Fibroblast of skin of scalp (primary cell): ENCODE results near the gene ARHGAP26.

Experiments
- DNase-seq: peaks from one replicate; pipeline ENCODE4 v3.0.0-alpha.2; 2013

The ARHGAP26 gene

GRCh38 chr5:143258559-143259253 is 488.5 kb downstream of the ARHGAP26 start:
- peak; percentile 34 for DNase-seq

- DNase-seq = no peak
These were observed 489.1 kb downstream of the ARHGAP26 start for GRCh38 chr5:143259254-143259605.

GRCh38 chr5:143261748-143262392 is 491.7 kb downstream of the ARHGAP26 start:
- DNase-seq = peak; percentile 73

- peak; percentile 91 for DNase-seq
These were observed 492.4 kb downstream of the ARHGAP26 start for GRCh38 chr5:143262393-143263174.

GRCh38 chr5:143263272-143263810 is 493.2 kb downstream of the ARHGAP26 start:
- no peak for DNase-seq

DNA sequence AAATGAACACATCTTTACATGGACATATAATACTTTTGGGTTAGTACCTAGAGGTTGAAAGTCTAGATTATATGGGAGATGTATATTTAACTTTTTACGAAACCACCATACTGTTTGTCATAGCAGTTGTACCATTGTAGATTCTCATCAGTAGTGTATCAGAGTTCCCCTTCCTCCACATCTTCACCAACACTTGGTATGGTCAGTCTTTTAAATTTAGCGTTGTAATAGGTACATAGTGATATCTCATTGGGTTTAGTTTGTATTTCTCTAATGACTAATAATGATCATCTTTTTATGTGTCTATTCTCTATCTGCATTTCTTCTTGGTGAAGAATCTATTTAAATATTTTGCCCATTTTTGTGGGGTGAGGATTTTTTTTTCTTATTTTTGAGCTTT is 495.8 kb downstream of the ARHGAP26 start:
- no peak for DNase-seq

DNA sequence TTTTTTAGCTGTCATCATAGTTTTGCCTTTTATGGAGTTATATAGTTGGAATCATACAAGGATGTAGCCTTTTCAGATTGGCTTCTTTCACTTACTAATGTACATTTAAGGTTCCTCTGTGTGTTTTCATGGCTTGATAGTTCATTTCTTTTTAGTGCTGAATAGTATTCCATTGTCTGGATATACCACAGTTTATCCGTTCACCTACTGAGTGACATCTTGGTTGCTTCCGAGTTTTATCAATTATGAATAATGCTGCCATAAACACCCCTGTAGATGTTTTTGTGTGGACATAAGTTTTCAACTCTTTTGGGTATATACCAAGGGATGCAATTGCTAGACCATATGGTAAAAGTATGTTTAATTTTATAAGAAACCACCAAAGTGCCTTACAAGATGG is 497.0 kb downstream of the ARHGAP26 start:
- DNase-seq = no peak

- no peak for DNase-seq
These were observed 498.2 kb downstream of the ARHGAP26 start for GRCh38 chr5:143268388-143268787.

DNA sequence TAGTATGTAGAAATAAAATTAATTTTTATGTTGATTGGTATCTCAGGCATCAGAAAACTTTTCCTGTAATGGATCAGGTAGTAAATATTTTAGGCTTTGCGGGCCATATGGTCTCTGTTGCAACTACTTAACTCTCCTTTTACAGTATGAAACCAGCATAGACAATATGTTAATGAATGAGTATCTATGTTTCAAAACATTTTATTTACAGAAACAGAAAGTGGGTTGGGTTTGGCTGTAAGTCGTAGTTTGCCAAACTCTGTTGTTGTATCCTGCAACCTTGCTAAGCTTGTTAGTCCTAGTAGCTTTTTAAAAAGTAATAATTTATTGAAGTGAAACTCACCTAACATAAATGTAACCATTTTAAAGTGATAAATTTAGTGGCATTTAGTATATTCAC is 501.3 kb downstream of the ARHGAP26 start:
- no peak for DNase-seq

GRCh38 chr5:143274952-143275351 is 504.8 kb downstream of the ARHGAP26 start:
- DNase-seq = no peak

GRCh38 chr5:143275512-143276363 is 505.6 kb downstream of the ARHGAP26 start:
- no peak for DNase-seq

- DNase-seq = no peak
These were observed 507.4 kb downstream of the ARHGAP26 start for GRCh38 chr5:143277536-143277935.
